HPDE6-E6E7 (cell line): ENCODE results near the gene PTGFRN.

Experiments used
- DNase-seq: peaks from one replicate; pipeline ENCODE4 v3.0.0; 2011; ENCODE audit warnings: missing footprints; ENCODE audit errors: extremely low spot score

The PTGFRN gene

DNA sequence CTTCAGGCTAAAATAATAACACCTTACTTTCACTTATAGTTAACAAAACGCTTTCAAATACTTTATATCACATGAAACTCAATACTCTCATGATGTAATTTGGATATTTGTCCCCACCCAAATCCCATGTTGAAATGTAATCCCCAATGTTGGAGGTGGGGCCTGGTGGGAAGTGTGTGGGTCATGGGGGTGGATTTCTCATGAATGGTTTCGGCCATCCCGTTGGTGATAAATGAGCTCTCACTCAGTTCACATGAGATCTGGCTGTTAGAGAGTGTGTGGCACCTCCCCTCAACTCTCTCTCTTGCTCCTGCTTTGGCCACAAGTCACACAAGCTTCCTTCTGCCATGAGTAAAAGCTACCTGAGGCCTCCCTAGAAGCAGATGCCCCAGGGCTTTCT is 22.5 kb upstream of the PTGFRN start:
- DNase-seq = no peak

DNA sequence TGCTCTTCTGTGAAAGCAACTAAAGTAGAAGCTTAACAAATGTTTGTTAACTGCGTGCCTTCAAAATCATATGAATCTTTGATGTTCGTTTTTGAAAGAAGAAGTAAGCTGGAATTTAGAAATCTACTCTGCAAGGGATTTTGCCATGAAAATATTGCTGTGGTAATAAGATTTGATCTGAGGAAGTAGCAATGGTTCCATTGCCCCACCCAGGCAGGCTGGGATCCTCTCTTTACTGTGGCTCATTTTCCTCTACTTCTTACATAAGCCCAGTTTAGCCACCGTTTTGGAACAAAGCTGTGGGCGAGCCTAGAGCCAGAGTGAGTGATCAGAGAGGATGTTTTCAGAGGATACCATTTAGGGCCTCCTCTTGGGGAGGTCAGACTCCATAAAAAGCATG is 20.3 kb upstream of the PTGFRN start:
- no peak for DNase-seq

DNA sequence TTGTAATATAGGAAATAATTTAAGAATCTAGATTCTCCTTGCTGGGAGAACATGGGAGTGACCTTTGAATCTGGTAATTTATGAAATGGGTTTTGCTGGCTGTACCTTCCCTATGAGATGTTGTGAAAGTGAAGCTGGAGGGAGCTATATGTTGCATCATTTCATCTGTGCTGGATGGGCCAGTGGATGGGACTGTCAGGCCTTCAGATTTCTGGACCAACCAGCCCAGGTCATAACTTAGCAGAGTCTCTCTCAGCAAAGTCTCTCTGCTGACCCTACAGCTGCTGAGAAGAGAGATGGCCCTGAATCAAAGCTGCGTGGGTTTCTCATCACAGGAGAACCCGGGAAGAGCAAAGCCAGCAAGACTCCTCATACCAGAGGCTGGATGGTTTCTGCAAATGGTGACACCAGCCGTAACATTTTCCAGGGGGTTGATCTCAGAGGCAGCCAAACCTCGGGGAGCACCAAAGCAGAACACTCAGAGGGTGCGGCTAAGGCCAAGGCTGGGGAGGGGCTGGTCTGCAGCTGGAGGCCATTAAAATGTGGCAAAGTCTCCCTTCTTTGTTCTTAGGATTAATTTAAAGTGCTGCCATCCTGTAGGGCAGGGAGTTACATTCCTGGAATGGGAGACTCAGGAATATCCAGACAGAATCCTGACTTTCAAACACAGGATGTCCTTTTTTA is 18.2 kb upstream of the PTGFRN start:
- DNase-seq = no peak

DNA sequence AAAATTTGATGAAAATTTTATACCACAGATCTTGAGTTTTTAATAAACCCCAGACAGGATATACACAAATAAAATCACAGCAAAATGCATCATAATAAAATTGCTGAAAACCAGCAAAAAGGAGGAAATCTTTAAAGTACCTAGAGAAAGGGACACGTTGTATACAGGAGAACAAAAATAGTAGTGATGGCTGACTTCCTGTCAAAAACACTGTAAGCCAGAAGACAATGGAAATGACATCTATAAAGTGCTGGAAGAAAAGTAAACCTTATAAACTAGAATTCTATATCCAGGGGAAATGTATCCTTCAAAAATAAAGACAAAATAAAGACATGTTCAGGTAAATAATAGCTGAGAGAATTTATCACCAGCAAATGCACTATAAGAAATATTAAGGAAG is 14.6 kb upstream of the PTGFRN start:
- no peak for DNase-seq

GRCh38 chr1:116899529-116899928 is 10.2 kb upstream of the PTGFRN start:
- no peak for DNase-seq

GRCh38 chr1:116900471-116901365 is 9.0 kb upstream of the PTGFRN start:
- no peak for DNase-seq

DNA sequence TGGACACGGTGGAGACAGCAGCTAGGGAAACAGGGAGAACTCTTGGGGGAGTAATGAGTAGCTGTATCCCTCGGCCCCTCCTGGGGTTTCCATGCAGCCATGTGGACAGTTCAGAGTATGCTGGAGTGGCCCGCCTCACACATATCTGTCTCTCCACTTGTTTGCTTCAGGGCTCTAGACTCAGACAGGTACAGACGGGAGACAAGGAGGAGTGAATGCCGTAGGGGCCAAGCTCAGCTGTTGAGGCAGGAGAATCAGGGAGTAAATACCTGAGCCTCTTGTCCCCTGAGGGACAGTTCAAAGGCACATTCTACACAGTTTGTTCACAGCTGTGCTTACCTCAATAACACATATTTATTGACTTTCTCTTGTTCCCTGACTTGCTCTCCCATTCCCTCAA is 7.7 kb upstream of the PTGFRN start:
- no peak for DNase-seq

DNA sequence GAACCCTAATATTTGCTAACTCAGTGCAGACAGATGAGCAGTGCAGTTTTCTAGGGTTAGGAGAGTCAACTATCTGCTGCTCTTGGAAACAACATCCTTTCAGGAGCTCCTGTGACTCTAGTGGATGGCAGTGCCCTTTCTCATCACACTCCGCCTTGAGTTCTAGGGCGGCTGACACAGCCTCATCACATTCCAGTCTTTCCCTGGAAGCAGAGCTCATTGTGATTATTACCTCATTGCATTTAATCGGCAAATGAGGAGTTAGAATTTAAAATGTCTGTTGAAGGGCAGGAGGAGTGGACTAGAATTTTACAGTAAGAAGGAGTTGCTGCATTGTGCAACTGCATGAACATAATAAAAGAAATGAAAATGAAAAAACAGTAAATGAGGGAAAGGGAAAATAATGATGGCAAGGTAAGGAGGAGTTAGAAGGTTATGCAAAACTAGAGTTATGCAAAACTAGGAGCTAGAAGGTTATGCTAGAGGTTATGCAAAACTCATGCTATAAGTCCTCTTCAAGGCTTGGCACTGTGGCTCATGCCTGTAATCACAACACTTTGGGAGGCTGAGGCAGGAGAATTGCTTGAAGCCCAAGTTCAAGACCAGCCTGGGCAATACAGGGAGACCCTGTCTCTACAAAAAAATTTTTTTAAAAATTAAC is 6.9 kb upstream of the PTGFRN start:
- no peak for DNase-seq

GRCh38 chr1:116904791-116905320 is 4.9 kb upstream of the PTGFRN start:
- no peak for DNase-seq

DNA sequence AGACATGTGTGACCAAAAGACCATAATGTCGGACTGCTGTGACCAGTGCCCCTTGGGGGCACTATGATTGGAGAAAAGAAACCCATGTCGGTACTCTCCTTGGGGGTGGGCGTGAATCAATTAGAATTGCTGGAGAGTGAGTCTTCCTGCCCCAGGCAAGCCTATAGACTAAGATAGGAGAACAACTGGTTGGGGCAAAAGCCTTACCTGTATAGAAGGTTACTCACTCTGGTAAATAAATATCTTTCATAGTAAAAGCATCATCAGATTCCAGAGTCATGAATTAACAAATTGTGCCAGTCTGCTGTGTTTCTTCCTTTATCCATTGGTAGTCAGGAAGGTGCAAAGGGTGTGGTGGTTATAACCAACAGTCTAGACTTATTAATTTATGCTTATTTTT is 2.9 kb upstream of the PTGFRN start:
- DNase-seq = peak; percentile 79

DNA sequence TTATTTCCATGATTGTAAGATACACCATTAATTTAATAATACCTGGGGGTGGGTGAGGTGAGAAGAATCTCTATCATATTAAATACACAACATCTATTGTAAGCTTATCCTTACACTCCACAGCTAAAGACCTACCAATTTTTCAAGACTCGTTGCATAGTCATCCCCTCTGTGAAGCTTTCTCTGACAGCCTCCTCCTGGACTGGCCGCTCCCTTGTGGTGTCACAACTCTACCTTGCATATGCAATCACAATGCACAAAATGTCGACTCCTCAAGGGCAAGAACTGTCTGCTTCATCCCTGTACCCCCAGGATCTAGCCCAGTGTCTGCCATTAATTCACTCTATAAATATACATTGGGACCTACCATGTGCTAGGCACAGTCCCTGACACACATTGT is 2.4 kb upstream of the PTGFRN start:
- no peak for DNase-seq

- no peak for DNase-seq
Observed at GRCh38 chr1:116908266-116908665, 1.4 kb upstream of the PTGFRN start.

DNA sequence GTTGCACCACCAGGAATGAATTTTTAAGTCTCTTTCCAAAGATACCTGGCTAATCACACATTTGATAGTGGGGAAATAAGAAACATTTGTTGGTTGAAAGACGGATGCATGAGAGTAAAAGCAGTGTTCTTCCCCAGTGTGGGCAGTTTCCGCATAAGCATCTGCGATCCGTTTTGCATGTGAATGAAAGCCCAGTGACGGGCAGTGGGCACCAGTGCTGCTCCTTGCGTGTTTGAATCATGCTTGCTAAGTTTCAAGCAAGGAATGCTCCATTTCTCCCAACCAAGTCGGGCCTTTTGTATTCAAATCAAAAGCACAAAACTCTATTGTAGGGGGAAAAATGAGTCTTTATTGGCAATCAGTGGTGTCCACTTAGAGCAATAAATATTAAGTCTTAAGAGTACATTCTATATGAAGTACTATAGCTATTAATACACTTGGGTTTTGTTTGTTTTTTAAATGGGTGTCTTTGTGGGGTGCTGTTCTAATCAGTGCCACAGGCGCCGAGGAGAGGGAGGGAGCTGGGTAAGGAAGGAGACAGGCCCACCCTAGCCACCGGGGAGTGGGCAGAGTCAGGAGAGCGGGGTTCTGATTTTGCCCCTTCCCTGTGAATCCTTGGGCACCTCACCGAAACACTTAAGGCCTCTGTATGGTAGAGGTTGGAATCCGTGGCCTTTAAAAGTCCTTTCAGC is 750 bp upstream of the PTGFRN start:
- no peak for DNase-seq

DNA sequence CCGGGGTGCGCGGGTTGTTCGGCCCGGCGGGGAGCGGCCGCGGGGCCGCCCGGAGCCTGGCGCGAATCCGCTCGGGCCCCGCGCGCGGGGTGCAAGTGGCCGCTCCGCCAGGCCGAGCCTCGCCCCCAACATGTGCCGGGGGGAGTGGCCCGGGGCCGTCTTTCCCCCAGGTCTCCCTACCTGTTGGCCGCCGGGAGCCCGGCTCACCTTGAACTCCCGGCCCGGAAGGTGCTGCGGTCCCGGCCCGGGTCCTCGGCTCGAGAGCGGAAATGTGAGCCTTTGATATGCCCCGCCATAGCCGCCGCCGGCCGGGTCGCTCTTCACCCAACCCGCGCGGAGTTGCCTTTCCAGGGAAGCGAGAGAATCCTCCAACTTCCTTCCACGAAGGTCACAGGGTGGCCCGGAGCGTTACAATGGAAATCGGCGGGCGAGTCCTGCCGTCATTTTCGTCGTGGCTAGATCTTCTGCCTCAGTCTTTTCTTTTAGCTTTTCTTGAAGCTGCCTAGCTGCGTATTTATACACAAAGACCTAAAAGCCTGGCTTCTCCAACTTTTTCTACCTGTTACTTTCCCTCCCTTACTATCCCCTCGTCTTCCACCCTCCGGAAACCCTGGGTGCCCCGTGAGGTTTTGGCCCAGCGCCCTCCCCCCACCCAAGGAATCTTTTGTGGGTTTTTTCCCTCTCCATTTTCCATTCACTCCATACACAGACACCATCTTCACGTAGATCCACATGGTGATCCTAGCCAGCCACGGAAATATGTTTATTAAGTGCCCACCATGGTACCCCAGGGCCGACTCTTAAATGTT is 867 bp downstream of the PTGFRN start:
- DNase-seq = no peak

DNA sequence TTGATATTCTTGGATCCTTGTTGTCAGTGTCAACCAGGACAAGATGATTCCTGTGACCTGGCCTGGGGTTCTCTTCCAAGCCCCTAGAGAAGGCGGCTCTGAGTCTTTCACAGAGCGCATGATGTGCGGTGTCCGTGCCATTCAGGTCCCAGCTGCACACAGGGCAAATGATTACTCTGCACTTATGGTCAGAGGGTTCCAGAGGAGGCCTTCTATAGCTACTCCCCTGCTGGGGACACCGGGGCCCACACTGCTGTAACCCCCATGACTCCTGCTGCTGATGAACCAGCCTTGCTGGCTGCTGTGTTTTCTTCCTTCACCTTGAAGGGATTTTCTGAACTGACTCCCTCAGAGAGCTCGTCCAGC is 1.5 kb downstream of the PTGFRN start:
- no peak for DNase-seq

- DNase-seq = no peak
Observed at GRCh38 chr1:116911779-116912469, 2.2 kb downstream of the PTGFRN start.

GRCh38 chr1:116912846-116913245 is 3.1 kb downstream of the PTGFRN start:
- no peak for DNase-seq

DNA sequence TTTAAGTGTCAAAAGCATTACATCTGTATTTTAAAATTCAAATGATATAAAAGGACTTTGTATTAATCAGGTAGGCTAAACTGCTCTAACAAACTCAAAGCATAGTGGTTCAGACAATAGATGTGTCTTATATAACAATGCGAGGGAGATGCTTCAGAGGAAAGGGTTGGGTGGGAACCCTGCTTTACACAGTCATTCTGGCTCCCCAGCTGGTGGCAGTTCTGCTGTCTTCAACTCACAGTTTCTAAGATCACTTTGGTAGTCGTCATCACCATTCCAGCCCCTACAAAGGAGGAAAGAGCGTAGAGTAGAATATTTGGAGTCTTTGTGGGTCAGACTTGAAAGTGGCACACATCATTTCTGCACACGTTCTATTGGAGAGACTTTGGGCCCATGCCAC is 4.2 kb downstream of the PTGFRN start:
- no peak for DNase-seq

DNA sequence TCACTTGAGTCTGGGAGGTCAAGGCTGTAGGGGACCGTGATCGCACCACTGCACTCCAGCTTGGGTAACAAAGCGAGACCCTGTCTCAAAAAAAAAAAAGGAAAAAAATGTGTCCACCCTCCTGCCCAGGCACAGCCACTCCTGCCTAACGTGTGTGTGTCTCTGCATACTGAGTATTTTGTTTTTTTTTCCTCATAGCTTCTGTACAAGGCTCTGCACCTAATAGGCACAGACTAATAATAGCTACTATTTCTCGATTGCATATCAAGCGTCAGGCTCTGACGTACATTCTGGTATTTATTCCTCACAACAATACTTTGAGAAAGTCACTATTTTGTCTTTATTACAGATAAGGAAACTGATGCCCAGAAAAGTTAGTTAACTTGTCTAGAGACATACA is 5.0 kb downstream of the PTGFRN start:
- DNase-seq = no peak

DNA sequence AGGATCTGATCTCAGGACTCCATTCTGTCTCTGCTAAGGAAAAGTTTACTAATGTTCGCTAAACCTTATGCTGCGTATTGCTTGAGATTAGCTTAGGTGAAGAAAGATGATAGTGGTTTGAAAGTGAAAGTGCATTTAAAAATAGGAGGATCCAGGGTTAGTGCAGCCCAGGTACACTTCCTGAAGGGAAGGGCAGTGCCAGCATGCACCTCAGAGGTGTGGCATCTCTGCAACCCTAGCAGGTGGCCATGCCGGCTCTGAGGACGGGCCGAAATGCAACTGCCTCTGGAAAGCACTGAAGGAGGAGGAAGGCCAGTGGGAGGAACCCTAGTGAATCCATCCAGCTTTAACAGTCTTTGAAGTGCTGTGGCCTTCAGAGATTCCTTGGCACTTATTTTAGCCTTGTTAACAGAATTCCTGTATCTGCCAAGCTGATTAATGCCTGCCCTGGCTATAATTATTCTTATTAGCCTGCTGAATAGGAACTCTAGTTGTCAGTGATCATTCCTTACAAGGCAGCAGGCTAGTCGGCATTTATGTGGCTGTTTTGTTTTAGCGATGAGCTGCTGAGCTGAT is 5.5 kb downstream of the PTGFRN start:
- no peak for DNase-seq
